Measurements from ENCODE around the gene MEAK7.

The MEAK7 gene

DNA sequence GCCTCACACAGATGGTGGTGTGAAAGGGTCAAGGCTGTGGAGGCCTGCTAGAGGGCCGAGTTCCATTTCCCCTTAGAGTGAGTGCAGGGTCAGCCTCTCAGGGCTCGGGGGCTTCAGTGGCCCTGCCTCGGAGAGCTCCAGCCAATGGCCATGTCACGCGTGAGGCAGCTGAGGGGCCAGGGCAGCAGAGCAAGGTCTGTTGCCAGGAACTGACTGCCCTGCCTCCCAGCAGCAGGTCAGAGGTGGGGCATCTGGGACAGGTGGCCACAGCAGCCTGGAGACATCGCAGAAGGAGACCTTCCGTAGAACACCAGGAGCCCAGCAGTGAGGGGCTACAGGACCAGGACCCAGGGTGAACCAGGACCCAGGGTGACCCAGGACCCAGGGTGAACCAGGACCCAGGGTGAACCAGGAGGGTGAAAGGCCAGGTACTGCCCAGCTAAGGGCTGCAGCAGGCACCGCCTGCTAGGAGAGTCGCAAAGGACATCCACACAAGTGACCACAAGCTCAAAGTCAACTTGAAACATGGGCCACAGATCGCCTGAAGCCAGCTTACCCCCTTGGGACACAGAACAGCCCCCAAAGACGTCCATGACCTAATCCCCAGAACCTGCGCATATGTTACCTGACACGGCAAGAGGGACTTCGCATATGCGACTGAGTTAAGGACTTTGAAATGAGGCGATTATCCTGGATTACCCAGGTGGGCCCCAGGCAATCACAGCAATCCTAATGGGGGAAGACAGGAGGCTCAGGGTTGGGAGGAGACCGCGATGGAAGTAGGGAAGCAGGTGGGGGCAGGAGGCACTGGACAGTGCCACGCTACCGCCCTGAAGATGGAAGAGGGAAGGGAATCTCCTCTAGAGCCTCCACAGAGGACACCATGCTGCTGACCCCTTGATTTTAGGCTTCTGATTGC lies 4.8 kb upstream of the MEAK7 start:
- no peaks in the 10 kb centered on the region for H3K9me2 ChIP-seq (replicated peaks; ENCODE audit: control insufficient read depth, low read length)
- TF ChIP-seq EZH2phosphoT487 (IDR thresholded peaks at IDR 0.05; ENCODE audit: borderline replicate concordance, low read length) (no peak), CTCF (IDR thresholded peaks at IDR 0.05; ENCODE audit: low read depth, low read length, poor library complexity, severe bottlenecking) (no peak)
- H3F3A ChIP-seq (ENCODE audit: control insufficient read depth, insufficient read depth), result peaks cover 27% of the 10 kb centered on the region
- no peaks in the 10 kb centered on the region; the same call in 1 of the 2 replicates for H3K36me3 ChIP-seq (ENCODE audit: control insufficient read depth, low read length)
- H4K20me1 ChIP-seq (ENCODE audit: control insufficient read depth, insufficient read depth, low read depth, low read length), result no peaks in the 10 kb centered on the region
- peaks cover 13% of the 10 kb centered on the region for H3K79me2 ChIP-seq (ENCODE audit: control insufficient read depth, low read length)
- H3K4me3 ChIP-seq (ENCODE audit: low read length), result peak overlapping the region; percentile 12; the same call in 1 of the 2 replicates
- H3K27me3 ChIP-seq (ENCODE audit: control insufficient read depth, low read length), result no peaks in the 10 kb centered on the region
- H3K27ac ChIP-seq (ENCODE audit: low read depth, low read length), result peak overlapping the region; percentile 92
- peak overlapping the region; percentile 98 for H3K4me2 ChIP-seq (ENCODE audit: low read length)
- no peaks in the 10 kb centered on the region for H3K9me3 ChIP-seq (ENCODE audit: control insufficient read depth, insufficient read depth, low read length)
- H3K4me1 ChIP-seq (ENCODE audit: control insufficient read depth, low read length), result peaks cover 81% of the 10 kb centered on the region

GRCh38 chr16:84508502-84508901 lies 4.0 kb upstream of the MEAK7 start:
- peaks cover 19% of the 10 kb centered on the region for H3K79me2 ChIP-seq (ENCODE audit: control insufficient read depth, low read length)
- peak overlapping the region; percentile 92 for H3K27ac ChIP-seq (ENCODE audit: low read depth, low read length)
- H3K27me3 ChIP-seq (ENCODE audit: control insufficient read depth, low read length), result no peaks in the 10 kb centered on the region
- H3K4me2 ChIP-seq (ENCODE audit: low read length), result peak overlapping the region; percentile 98
- no peaks in the 10 kb centered on the region for H3K9me2 ChIP-seq (replicated peaks; ENCODE audit: control insufficient read depth, low read length)
- peaks cover 79% of the 10 kb centered on the region for H3K4me1 ChIP-seq (ENCODE audit: control insufficient read depth, low read length)
- H3K9me3 ChIP-seq (ENCODE audit: control insufficient read depth, insufficient read depth, low read length), result no peaks in the 10 kb centered on the region
- peaks cover 26% of the 10 kb centered on the region for H3F3A ChIP-seq (ENCODE audit: control insufficient read depth, insufficient read depth)
- H4K20me1 ChIP-seq (ENCODE audit: control insufficient read depth, insufficient read depth, low read depth, low read length), result no peaks in the 10 kb centered on the region
- H3K4me3 ChIP-seq (ENCODE audit: low read length), result peak overlapping the region; percentile 71
- H3K36me3 ChIP-seq (ENCODE audit: control insufficient read depth, low read length), result no peaks in the 10 kb centered on the region; the same call in 1 of the 2 replicates
- no peak for TF ChIP-seq EZH2phosphoT487 (IDR thresholded peaks at IDR 0.05; ENCODE audit: borderline replicate concordance, low read length)
- no peak for TF ChIP-seq CTCF (IDR thresholded peaks at IDR 0.05; ENCODE audit: low read depth, low read length, poor library complexity, severe bottlenecking)

DNA sequence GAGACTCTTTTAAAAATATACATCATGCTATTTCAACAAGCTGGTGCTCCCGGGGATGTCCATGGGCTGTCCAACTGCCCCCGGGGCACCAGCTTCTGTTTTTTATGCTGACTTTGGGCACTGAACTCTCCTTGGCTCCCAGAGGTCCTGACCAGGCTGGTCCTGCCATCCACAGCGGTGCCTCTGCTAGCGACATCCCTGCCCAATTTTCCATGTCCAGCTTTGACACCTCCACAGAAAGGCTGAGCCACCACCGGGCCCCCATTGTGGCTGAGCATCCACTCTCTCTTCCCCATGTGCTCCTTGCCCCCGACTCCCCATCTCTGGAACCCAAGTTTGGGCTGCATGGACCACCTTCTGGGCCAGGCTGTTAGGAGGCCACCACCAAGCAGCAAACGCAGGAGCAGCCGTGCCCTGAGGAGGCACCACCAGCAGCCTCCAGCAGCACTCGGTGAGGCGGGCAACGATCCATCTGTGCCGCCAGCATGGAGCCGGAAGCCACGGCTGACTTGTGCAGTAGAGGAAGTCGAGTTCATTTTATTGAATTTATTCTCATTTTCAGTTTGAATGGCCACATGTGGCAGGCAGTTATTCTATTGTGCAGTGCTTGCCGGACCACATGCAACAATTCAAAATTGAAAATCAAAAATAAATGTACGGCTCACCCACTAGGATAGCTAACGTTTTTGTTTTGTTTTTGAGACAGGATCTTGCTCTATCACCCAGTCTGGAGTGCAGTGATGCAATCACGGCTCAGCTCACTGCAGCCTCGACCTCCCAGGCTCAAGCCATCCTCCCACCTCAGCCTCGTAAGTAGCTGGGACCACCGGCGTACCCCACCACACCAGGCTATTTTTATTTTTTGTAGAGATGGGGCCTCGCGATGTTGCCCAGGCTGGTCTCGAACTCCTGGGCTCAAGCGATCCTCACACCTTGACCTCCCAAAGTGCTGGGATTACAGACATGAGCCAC lies 2.8 kb upstream of the MEAK7 start:
- peaks cover 74% of the 10 kb centered on the region for H3K4me1 ChIP-seq (ENCODE audit: control insufficient read depth, low read length)
- H3K27me3 ChIP-seq (ENCODE audit: control insufficient read depth, low read length), result no peaks in the 10 kb centered on the region
- peak overlapping the region; percentile 98 for H3K4me2 ChIP-seq (ENCODE audit: low read length)
- peaks cover 19% of the 10 kb centered on the region for H3K79me2 ChIP-seq (ENCODE audit: control insufficient read depth, low read length)
- no peaks in the 10 kb centered on the region for H3K9me2 ChIP-seq (replicated peaks; ENCODE audit: control insufficient read depth, low read length)
- TF ChIP-seq CTCF (IDR thresholded peaks at IDR 0.05; ENCODE audit: low read depth, low read length, poor library complexity, severe bottlenecking) (no peak), EZH2phosphoT487 (IDR thresholded peaks at IDR 0.05; ENCODE audit: borderline replicate concordance, low read length) (no peak)
- peak overlapping the region; percentile 92 for H3K27ac ChIP-seq (ENCODE audit: low read depth, low read length)
- H3K9me3 ChIP-seq (ENCODE audit: control insufficient read depth, insufficient read depth, low read length), result no peaks in the 10 kb centered on the region
- peak overlapping the region; percentile 71 for H3K4me3 ChIP-seq (ENCODE audit: low read length)
- peaks cover 26% of the 10 kb centered on the region for H3F3A ChIP-seq (ENCODE audit: control insufficient read depth, insufficient read depth)
- H4K20me1 ChIP-seq (ENCODE audit: control insufficient read depth, insufficient read depth, low read depth, low read length), result no peaks in the 10 kb centered on the region
- no peaks in the 10 kb centered on the region; the same call in 1 of the 2 replicates for H3K36me3 ChIP-seq (ENCODE audit: control insufficient read depth, low read length)

Data from DOHH2 (cell line).